ENCODE data around the gene OTOGL. TPM values are rescaled to one million over a fixed set of nuclear protein-coding genes. Genes with fewer than 3 reads are reported as not detected.
A peak's percentile ranks its signal among the peaks of the same experiment; 100 is the strongest.
"Not testable (repeated sequence)": the region's sequence is repeated elsewhere in the genome, so short reads cannot be mapped to it uniquely, and the experiment has no call there.

Gene OTOGL
- total RNA-seq, 1 donor from 2014 or later, result under 0.01 TPM

DNA sequence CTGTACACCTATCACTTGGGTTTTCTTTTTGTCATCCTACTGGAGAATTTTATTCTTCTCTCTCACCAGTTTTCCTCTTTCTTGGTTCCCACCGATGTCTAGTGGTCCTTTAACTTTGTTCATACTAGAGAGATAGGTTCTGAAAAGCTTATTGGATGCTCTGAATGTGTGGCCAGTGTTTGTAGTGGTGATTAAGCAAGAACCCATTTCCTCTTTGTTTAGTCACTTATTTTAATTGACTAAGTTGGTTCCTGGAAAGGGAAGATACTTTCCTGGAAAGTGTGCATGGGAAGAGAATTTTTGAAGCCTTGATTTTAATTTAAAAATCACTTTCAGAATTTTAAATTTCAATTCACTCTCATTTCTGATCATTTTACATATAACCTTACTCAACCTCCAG is 127.2 kb downstream of the OTOGL start:
- DNase-seq (ENCODE audit: low read depth), result peak; percentile 88

DNA sequence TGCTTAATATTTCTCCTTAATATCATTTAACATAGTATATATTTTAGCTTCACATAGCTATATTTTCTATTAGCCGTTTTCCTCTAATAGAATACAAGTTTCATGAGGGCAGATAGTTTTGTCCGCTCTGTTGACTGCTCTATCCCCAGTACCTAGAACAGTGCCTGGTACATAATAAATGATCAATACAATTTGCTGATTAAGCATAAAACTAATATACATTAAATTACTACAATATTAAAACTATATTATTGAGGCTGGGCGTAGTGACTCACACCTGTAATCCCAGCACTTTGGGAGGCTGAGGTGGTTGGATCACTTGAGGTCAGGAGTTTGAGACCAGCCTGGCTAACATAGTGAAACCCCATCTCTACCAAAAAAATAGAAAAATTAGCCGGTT is 128.6 kb downstream of the OTOGL start:
- not testable (repeated sequence) for DNase-seq (ENCODE audit: low read depth)

DNA sequence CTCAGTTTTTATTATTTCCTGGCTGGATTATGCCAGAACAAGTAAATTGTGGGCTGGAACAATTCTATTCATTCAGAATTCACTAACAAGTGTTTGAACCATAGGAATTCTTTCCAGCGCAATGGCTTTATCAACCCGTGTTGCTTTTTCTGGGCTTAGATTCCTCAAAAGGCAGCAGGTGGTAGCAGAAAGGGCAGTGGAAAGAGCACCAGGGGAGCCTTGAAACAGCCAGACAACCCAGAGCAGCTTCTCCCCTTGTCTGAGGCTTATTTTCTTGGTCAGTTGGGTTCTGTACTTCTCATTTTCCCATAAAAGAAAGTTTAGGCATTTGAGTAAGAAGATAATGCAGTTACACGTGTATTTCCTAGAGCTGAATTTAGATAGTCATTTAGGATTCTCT is 130.7 kb downstream of the OTOGL start:
- peak; percentile 14 for DNase-seq (ENCODE audit: low read depth)

GRCh38 chr12:80232837-80233236 is 133.5 kb downstream of the OTOGL start:
- DNase-seq (ENCODE audit: low read depth), result peak; percentile 10

DNA sequence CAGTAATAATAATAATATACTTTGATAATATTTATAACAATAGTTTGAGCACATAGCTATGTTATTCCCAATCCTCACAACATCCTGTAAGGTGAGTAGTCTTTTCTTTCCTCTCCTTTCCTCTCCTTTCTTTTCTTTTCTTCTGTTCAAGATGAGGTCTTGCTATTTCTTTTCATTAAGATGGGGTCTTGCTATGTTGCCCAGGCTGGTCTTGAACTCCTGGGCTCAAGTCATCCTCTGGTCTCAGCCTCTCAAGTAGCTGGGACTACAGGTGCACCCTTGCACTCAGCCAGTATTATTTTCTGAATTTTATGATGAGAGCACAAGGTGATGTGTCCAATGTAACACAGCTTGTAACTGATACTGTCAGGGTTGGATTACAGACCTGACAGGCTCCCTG is 134.6 kb downstream of the OTOGL start:
- DNase-seq (ENCODE audit: low read depth), result no peak

DNA sequence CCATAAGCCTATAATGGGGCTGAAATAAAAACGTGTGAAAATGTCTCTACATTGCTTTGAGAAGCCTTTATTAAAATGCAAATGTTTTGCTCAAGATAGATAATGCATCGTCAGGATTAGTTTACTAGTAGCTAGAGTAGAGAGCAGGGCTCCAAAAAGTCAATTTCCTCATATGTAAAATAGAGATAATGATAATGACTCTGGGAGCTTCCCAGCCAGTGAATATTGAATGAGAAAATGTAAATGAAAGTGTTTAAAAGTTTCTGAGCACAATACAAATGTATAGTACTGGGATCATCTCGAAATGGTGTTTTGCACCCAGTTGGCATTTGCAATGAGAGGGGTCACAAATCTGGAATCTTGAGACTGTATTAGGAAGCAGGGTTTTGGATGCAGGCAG is 135.3 kb downstream of the OTOGL start:
- no peak for DNase-seq (ENCODE audit: low read depth)

DNA sequence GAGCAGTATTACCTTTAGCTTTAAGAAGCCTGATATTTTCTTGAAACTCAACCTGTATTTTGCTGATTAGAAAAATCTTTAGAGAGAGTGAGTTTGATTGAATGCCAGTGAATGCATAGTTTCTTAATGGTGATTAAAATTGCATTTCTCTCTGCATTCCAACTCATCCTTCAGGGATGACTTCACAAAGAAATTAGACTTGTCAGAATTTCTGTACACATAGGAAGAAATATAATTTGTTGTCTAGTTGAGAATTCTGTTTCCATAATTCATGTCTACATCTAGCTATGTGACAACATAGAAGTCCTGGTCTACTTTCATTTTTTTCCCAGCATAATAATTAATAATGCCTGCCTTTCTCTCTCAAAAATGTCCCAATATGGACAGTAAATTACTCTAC is 136.6 kb downstream of the OTOGL start:
- DNase-seq (ENCODE audit: low read depth), result no peak

DNA sequence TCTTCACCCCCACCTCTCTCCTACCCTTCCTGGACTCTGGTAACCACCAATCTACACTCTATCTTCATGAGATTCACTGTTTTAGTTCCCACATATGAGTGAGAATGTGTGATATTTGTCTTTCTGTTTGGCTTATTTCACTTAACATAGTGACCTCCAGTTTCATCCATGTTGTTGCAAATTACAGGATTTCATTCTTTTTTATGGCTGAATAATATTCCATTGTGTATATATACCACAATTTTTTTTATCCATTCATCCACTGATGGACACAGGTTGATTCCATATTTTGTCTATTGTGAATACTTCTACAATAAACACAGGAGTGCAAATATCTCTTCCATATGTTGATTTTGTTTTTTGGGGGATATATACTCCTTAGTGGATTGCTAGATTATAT is 140.5 kb downstream of the OTOGL start:
- no peak for DNase-seq (ENCODE audit: low read depth)

DNA sequence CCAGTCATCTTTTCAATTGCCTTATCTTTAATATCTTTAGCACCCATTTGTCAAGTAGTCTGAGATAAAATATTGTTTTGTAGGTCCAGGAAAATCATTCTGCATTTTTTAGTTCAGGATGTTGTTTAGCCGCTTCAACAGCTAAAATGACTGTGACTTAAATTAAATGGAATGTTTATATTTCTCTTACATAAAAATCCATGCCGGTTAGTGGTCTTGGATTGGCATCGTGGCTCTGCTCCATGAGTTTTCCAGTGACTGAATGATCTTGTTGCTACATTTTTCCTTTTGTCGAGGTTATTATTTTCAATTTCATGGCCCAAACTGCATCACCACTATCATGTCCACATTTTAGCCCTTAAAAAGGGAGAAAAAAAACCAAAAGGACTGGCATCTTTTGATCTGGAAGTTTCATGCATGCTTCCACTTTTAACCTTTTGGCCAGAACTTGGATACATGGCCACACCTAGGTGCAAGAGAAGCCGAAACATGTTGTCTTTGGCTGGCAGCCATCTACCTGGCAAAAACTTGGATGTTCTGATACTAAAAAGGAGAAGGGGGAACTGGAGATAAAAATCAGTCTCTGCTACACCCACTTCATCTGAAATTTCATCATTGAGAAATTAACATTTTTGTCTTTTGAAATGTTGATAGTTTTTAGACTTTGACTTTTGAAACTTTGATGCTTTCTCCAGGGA is 142.4 kb downstream of the OTOGL start:
- DNase-seq (ENCODE audit: low read depth), result no peak

- DNase-seq (ENCODE audit: low read depth), result no peak
Observed at GRCh38 chr12:80242321-80242720, 143.0 kb downstream of the OTOGL start.

- not testable (repeated sequence) for DNase-seq (ENCODE audit: low read depth)
Observed at GRCh38 chr12:80249581-80249980, 150.2 kb downstream of the OTOGL start.

DNA sequence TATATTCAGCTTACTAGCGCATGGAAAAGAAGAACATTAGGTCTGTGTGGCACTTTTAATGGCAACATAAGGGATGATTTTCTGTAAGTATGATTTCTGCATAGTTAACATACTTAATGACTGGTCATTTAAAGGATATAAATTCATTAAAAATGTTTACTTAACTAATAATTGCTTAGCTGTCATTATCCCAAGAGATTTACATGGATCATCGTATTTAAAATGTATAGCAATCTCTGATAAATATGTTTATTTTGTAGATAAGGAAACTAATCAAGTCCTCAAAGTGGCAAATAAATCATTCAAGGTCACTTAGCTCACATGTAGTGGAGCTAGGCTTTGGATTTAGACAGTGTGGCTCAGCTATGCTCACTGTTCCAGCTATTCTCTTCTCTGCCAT is 158.6 kb downstream of the OTOGL start:
- DNase-seq (ENCODE audit: low read depth), result no peak

DNA sequence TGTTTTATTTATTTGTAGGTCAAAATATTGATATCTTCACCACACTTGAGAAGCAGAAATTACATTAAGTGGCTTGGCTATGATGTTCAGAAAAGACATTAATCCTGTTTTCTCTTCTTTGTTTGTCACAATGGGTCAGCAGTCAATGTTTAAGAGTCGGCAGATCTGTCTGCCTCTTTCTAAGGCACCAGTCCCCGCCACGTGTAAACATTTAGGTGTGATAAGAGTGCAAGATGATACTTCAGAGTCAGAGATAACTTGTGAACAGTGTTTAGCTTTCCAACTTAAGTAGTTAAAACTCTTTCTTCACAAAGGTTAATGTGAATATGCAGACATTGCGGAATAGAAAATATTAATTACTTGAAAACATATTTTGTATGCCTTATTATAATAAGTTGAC is 160.9 kb downstream of the OTOGL start:
- no peak for DNase-seq (ENCODE audit: low read depth)

GRCh38 chr12:80261403-80261802 is 162.1 kb downstream of the OTOGL start:
- DNase-seq (ENCODE audit: low read depth), result no peak

- DNase-seq (ENCODE audit: low read depth), result peak; percentile 80
Observed at GRCh38 chr12:80262346-80262745, 163.0 kb downstream of the OTOGL start.

GRCh38 chr12:80262771-80263170 is 163.4 kb downstream of the OTOGL start:
- DNase-seq (ENCODE audit: low read depth), result no peak

GRCh38 chr12:80264386-80264785 is 165.0 kb downstream of the OTOGL start:
- DNase-seq (ENCODE audit: low read depth), result no peak

DNA sequence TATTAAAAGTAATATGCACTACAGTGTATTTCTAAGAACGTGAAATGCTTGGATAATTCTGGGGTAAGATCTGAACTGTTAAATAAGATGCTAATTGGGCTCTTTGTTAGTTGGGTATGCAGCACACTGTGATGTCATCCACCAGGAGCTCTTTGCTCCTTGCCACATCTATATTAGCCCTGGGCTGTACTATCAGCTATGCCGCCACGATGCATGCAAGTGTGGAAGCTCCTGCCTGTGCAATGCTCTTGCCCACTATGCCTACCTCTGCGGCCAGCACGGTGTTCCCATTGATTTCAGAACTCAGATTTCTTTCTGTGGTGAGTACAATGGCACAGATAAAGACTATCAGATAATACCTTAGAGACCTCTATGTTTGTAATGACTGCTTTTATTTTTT is 165.6 kb downstream of the OTOGL start:
- DNase-seq (ENCODE audit: low read depth), result no peak

DNA sequence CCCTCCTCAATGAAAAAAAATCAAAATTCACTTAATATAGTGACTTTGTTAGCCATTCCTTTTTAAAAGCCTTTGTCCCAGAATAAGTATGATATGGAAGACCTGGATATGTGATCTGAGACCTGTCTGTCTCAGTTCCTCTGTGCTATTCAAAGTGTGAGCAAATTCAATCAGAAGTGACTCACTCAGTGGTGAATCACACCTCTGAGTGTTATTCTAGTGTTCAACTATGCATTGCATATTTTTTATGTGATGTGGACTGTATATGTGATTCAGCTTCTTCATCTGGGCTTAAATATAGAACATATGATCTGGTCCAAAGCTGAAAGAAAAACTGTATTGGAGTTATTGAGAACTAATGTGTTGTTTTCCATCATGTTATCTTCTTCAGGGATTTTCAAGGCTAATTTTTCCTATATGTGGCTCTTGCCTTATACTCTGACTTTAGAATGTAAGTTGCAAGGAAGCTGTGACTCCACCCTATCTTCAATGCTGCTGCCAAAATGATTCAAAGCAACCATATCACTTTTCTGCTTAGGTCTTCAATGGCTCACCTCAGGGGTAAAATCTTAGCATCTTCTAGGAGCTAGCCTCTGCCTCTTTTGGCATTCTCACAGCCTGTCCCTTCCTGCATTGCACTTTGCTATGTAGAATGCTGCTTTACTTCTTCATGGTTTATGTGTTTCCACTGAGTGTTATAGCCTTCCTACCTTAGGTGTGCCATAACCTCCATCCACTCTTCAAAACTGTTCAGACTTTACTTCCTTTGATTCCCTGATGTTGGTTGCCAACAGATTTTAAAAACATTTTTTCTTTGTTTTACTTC is 169.8 kb downstream of the OTOGL start:
- DNase-seq (ENCODE audit: low read depth), result peak; percentile 90

DNA sequence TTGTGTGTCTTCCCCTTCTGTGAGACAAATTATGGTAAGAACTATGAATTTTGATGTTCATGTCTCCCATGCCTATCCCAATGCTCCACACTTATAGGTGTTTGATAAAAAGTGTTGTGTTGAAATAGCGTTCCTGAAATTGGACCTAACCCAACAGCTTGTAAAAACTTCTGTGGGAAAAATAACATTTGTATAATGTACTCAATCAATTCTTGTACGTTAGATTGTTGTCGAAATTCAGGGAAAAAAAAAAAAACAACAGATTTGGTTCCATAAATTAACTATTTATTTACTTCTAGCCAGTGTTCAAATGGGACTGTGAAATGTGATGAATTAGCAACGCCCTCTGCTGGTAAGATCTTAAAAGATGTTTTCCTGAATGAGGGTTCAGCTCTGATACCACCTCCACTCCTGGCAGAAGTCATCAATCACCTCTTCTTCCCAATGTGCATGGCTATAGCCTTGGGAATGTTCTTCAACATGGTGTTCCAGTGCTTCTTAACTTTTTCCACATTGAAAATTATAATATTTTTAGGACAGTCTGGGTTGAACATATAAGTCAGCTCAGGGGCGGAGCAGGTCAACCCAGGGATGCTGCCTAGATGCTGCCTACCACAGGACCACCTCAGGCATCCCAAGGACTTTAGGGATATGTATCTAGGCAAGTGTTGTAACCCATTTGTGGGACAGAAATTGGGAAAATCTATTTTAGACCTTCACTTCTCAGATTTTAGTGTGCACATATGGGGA is 170.6 kb downstream of the OTOGL start:
- peak; percentile 45 for DNase-seq (ENCODE audit: low read depth)

DNA sequence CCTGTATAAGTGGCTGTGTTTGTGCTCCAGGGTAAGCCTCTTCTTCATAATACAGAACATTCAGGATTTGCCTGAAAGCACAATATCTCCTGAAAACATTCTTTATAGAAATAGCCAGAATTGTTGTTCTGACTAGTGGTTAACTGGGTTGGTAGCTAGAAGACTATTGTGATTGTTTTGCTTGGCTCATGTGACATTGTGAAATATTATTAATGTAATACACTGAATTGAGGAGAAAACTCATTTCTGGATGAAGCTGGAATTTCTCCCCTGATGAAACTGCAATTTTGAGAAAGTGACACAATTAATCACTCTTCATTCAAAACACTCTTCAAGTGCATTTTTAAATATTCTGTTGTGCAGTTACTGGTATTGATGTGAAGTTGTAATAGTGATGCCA is 172.4 kb downstream of the OTOGL start:
- DNase-seq (ENCODE audit: low read depth), result no peak

GRCh38 chr12:80272387-80272915 is 173.1 kb downstream of the OTOGL start:
- DNase-seq (ENCODE audit: low read depth), result no peak
